Measurements from ENCODE around the gene CINP.
"Not testable (repeated sequence)": the region's sequence is repeated elsewhere in the genome, so short reads cannot be mapped to it uniquely, and the experiment has no call there.

CINP gene

DNA sequence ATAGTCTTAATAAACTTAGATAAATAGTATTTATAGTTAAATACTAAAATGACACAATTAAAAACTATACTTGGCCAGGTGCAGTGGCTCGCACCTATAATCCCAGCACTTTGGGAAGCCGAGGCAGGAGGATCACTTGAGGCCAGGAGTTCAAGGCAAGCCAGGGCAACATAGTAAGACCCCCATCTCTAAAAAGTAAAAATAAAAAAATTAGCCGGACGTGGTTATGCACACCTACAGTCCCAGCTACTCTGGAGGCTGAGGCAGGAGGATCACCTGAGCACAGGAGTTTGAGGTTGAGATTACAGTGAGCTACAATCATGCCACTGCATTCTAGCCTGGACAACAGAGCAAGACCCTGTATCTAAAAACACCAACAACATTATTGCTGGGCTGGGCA is 16.0 kb downstream of the CINP start:
- H3K36me3 ChIP-seq (ENCODE audit: insufficient read depth, low read length), result peaks cover 45% of the 10 kb centered on the region
- no peaks in the 10 kb centered on the region for H3K27me3 ChIP-seq (ENCODE audit: insufficient read depth, low read length)
- H3K4me1 ChIP-seq (ENCODE audit: insufficient read depth, low read length), result no peaks in the 10 kb centered on the region
- H3K4me3 ChIP-seq (ENCODE audit: low read length), result no peak overlapping the region
- no peaks in the 10 kb centered on the region for H3K9me3 ChIP-seq (ENCODE audit: low read length)
- H2AFZ ChIP-seq (ENCODE audit: low read depth, low read length), result no peak overlapping the region

DNA sequence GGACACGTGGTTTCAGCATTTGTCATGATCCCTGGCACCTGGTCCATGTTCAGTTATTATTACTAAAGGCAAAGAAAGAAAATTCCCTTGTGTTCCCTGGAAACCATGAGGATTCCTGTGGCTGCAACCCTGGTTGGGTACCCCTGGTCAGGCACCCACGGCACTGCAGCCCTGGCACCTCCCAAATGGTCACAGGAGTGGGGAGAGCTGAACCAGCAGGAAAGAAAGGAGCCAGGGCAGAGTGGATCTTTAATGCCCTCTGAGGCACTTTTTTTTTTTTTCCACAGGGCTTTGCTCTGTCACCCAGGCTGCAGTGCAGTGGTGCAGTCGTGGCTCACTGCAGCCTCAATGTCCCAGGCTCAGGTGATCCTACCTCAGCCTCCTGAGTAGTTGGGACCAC is 17.5 kb downstream of the CINP start:
- Histone ChIP-seq H3K36me3 (ENCODE audit: insufficient read depth, low read length) (peaks cover 52% of the 10 kb centered on the region), H3K4me1 (ENCODE audit: insufficient read depth, low read length) (no peaks in the 10 kb centered on the region), H3K27me3 (ENCODE audit: insufficient read depth, low read length) (no peaks in the 10 kb centered on the region), H2AFZ (ENCODE audit: low read depth, low read length) (no peak overlapping the region), H3K4me3 (ENCODE audit: low read length) (no peak overlapping the region), H3K9me3 (ENCODE audit: low read length) (no peaks in the 10 kb centered on the region)

DNA sequence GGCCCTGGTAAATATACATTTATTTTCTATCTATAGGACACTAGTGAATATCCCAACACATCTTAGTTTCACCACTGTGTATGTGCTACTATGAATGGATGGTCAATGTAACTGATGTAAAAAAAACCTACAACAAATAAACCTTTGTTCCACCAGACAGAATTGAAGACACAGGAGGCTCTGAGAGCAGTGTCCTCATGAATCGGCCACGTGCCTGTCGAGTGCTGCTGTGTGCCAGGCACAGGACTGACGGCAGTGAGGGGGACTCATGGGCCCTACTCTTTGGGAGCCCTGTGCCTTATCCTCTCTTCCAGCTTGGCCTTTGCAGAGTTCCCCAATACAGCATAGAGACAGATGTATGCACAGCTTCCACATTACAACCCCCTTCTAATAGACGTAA is 18.2 kb downstream of the CINP start:
- no peak overlapping the region for H2AFZ ChIP-seq (ENCODE audit: low read depth, low read length)
- H3K36me3 ChIP-seq (ENCODE audit: insufficient read depth, low read length), result peaks cover 48% of the 10 kb centered on the region
- no peaks in the 10 kb centered on the region for H3K27me3 ChIP-seq (ENCODE audit: insufficient read depth, low read length)
- no peaks in the 10 kb centered on the region for H3K4me1 ChIP-seq (ENCODE audit: insufficient read depth, low read length)
- no peaks in the 10 kb centered on the region for H3K9me3 ChIP-seq (ENCODE audit: low read length)
- H3K4me3 ChIP-seq (ENCODE audit: low read length), result no peak overlapping the region

DNA sequence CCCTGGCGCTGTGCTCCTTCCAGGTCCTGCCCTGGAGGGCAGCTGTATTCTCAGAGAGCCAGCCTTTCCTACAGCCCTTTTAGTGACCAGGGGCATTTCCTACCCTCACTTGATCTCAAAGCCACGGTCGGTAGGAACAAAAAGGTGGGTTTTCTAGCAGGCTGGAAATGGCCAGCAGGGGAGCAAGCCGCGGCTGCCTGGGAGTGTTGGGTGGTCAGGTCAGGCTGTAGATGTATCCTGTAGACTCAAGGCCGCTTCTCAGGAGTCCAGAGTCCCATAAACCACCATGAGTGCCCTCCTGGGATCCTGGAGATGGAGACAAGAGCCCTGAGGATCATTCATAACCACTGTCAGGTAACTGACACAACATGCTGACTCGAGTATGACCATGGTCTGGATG is 18.6 kb downstream of the CINP start:
- H3K4me1 ChIP-seq (ENCODE audit: insufficient read depth, low read length), result no peaks in the 10 kb centered on the region
- peaks cover 49% of the 10 kb centered on the region for H3K36me3 ChIP-seq (ENCODE audit: insufficient read depth, low read length)
- H3K27me3 ChIP-seq (ENCODE audit: insufficient read depth, low read length), result no peaks in the 10 kb centered on the region
- H3K9me3 ChIP-seq (ENCODE audit: low read length), result no peaks in the 10 kb centered on the region
- H2AFZ ChIP-seq (ENCODE audit: low read depth, low read length), result no peak overlapping the region
- H3K4me3 ChIP-seq (ENCODE audit: low read length), result no peak overlapping the region

DNA sequence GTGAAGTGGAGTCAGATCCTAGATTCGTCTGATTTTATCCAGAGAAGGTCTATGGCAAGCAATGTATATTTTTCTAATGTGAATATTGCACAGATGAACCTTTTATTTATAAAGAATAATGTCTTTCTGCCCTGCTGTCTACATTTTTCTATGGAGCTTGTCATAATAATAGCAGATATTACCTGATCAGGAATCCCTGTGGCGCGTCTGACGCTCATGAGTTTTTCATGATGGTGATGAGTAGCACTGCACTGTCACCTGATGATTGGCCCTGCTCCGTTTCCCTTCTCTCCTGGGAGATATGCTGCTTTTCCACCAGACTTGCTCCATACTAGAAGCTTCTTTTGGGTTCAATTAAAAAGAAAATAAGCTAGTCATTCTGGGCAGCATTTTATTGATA is 20.5 kb downstream of the CINP start:
- Histone ChIP-seq H3K4me3 (ENCODE audit: low read length) (no peak overlapping the region), H3K9me3 (ENCODE audit: low read length) (no peaks in the 10 kb centered on the region), H3K4me1 (ENCODE audit: insufficient read depth, low read length) (no peaks in the 10 kb centered on the region), H2AFZ (ENCODE audit: low read depth, low read length) (no peak overlapping the region), H3K36me3 (ENCODE audit: insufficient read depth, low read length) (peaks cover 51% of the 10 kb centered on the region), H3K27me3 (ENCODE audit: insufficient read depth, low read length) (no peaks in the 10 kb centered on the region)

DNA sequence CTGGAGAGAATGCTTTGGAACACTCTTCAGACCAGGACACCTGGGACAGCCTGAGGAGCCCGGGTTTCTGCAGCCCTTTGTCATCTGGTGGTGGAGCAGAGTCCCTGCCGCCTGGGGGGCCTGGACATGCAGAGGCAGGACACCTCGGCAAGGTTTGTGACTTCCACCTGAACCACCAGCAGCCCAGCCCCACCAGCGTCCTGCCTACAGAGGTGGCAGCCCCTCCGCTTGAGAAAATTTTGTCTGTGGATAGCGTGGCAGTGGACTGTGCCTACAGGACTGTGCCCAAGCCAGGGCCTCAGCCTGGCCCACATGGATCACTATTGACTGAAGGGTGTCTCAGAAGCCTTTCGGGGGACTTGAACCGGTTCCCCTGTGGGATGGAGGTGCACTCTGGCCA is 21.1 kb downstream of the CINP start:
- no peak overlapping the region for H3K4me3 ChIP-seq (ENCODE audit: low read length)

DNA sequence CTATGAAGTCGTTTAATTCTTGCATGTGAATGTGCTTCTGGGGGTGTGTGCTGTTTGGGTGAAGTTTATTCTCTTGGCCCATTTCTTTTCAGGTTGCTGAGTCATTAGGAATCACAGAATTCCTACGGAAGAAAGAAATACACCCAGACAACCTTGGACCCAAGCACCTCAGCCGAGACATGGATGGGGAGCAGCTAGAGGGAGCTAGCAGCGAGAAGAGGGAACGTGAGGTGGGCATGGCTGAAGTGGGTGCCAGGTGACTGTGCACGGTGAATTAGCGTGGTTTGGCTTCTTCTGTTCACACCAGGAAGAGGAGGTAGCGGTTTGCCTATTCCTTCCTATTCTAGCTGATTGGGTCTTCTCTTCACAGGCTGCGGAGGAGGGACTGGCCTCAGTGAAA is 24.0 kb downstream of the CINP start:
- Histone ChIP-seq H3K36me3 (ENCODE audit: insufficient read depth, low read length) (peaks cover 58% of the 10 kb centered on the region), H2AFZ (ENCODE audit: low read depth, low read length) (no peak overlapping the region), H3K27me3 (ENCODE audit: insufficient read depth, low read length) (no peaks in the 10 kb centered on the region), H3K4me3 (ENCODE audit: low read length) (no peak overlapping the region), H3K4me1 (ENCODE audit: insufficient read depth, low read length) (no peaks in the 10 kb centered on the region), H3K9me3 (ENCODE audit: low read length) (no peaks in the 10 kb centered on the region)

More for the DNA sequence above, 21.1 kb downstream of the CINP start:
- Histone ChIP-seq H3K36me3 (ENCODE audit: insufficient read depth, low read length) (peaks cover 51% of the 10 kb centered on the region), H2AFZ (ENCODE audit: low read depth, low read length) (no peak overlapping the region), H3K27me3 (ENCODE audit: insufficient read depth, low read length) (no peaks in the 10 kb centered on the region), H3K9me3 (ENCODE audit: low read length) (no peaks in the 10 kb centered on the region), H3K4me1 (ENCODE audit: insufficient read depth, low read length) (no peaks in the 10 kb centered on the region)

DNA sequence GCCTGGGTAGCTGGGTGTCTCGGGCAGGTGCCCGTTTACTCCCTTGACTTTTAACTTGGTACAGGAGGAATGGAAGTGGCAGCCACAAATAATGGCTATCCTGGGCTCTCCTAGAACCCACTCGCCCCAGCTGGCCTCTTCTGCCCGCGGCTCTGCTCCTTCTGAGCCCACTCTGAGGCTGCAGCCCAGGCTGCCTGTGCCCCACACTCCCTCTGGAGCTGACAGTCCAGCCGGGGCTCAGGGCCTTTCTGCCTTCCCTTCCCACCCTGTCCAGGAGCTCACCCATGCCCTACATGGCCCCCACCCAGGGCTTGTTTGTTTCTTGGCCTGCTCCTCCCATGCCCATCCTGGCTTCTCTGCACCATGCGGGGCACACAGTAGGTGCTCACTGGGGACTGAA is 27.5 kb downstream of the CINP start:
- Histone ChIP-seq H3K27me3 (ENCODE audit: insufficient read depth, low read length) (no peaks in the 10 kb centered on the region), H3K4me1 (ENCODE audit: insufficient read depth, low read length) (no peaks in the 10 kb centered on the region), H3K4me3 (ENCODE audit: low read length) (no peak overlapping the region), H3K9me3 (ENCODE audit: low read length) (no peaks in the 10 kb centered on the region), H2AFZ (ENCODE audit: low read depth, low read length) (no peak overlapping the region), H3K36me3 (ENCODE audit: insufficient read depth, low read length) (peaks cover 57% of the 10 kb centered on the region)

DNA sequence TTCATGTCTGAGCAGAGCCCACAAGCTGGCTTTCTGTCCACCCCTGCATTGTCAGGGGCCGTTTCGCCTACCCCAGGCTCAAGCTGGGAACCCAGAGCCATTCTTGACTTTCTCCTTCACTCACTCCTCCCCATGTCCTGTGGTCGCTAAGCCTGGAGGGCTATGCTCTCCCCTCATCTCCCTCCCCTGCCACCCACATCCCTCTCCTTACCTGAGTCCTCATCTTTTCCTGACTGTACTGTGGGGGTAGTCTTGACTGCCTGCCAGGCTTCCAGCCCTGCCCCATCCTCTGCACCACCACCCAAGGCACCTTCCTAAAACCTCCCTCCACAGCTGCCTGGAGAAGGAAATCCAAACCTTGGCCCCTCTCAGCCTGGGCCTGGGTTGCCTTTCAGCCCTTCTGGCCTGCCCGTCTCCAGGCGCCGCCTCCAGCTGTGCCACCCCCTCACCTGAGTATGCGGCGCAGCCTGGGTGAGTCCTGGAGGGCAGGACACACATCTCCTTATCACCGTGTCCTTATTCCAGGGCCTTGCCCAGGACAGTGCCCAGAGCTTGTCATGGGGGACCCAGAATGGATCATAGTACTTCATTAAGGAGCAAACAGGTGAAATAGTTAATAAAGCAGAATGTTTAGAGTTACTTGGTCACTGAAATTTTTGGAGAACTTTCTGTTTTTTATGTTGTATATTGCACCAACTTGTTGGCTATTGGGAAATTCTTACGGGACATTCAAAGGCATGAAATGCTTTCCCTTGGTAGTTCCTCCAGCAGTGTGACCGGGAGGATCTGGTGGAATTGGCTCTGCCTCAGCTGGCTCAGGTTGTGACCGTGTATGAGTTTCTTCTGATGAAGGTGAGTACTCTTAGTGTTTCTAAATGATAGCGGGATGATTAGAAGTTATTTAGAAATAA is 28.6 kb downstream of the CINP start:
- H3K9me3 ChIP-seq (ENCODE audit: low read length), result no peaks in the 10 kb centered on the region
- H3K4me3 ChIP-seq (ENCODE audit: low read length), result no peak overlapping the region
- H2AFZ ChIP-seq (ENCODE audit: low read depth, low read length), result no peak overlapping the region
- no peaks in the 10 kb centered on the region for H3K27me3 ChIP-seq (ENCODE audit: insufficient read depth, low read length)
- peaks cover 55% of the 10 kb centered on the region for H3K36me3 ChIP-seq (ENCODE audit: insufficient read depth, low read length)
- no peaks in the 10 kb centered on the region for H3K4me1 ChIP-seq (ENCODE audit: insufficient read depth, low read length)

DNA sequence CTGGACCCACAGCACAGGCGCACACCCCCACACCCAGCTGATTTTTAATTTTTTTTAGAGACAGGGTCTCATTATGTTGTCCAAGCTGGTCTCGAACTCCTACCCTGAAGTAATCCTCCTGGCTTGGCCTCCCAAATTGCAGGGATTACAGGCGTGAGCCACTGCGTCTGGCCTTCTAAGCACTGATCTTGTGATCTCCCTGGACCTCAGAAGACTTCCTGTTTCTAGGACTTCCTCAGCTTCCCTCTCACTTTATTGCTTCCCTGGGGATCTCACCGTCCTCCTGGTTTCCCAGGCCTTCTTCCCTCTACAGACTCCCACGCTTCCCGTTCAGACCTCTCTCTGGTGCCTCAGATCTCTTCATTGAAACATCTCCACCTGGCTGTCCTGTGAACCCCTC is 29.3 kb downstream of the CINP start:
- H3K4me1 ChIP-seq (ENCODE audit: insufficient read depth, low read length), result no peaks in the 10 kb centered on the region
- H3K4me3 ChIP-seq (ENCODE audit: low read length), result no peak overlapping the region
- no peaks in the 10 kb centered on the region for H3K27me3 ChIP-seq (ENCODE audit: insufficient read depth, low read length)
- H2AFZ ChIP-seq (ENCODE audit: low read depth, low read length), result no peak overlapping the region
- H3K36me3 ChIP-seq (ENCODE audit: insufficient read depth, low read length), result peaks cover 50% of the 10 kb centered on the region
- H3K9me3 ChIP-seq (ENCODE audit: low read length), result no peaks in the 10 kb centered on the region

DNA sequence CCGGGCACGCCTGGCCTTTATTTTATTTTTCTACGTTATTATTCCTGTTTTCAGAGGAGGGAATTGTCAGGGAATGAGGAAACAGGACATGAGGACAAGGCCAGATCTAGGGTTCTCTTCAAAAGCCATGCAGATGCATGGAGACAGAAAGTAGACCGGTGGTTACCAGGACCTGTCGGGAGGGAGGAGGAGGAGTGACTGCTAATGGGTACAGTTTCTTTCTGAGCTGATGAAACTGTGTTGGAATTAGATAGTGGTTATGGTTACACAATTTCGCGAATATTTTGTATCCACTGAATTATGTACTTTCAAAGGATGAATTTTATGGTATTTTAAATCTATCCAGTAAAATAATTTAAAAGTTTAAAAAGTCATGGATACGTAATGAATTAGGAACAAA is 31.9 kb downstream of the CINP start:
- H3K9me3 ChIP-seq (ENCODE audit: low read length), result no peaks in the 10 kb centered on the region
- H3K36me3 ChIP-seq (ENCODE audit: insufficient read depth, low read length), result peaks cover 36% of the 10 kb centered on the region
- no peak overlapping the region for H2AFZ ChIP-seq (ENCODE audit: low read depth, low read length)
- H3K27me3 ChIP-seq (ENCODE audit: insufficient read depth, low read length), result no peaks in the 10 kb centered on the region
- no peaks in the 10 kb centered on the region for H3K4me1 ChIP-seq (ENCODE audit: insufficient read depth, low read length)
- H3K4me3 ChIP-seq (ENCODE audit: low read length), result no peak overlapping the region

DNA sequence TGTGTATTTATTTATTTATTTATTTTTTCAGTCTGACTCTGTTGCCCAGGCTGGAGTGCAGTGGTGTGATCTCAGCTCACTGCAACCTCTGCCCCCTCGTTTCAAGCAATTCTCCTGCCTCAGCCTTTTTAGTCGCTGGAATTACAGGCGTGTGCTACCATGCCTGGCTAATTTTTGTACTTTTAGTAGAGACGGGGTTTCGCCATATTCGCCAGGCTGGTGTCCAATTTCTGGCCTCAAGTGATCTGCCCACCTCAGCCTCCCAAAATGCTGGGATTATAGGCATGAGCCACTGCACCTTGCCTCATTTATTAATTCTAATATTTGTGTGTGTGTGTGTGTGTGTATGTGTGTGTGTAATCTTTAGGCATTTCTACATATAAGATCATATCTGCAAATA is 33.3 kb downstream of the CINP start:
- not testable (repeated sequence) for H2AFZ ChIP-seq (ENCODE audit: low read depth, low read length); H3K4me1 ChIP-seq (ENCODE audit: insufficient read depth, low read length); H3K9me3 ChIP-seq (ENCODE audit: low read length); H3K27me3 ChIP-seq (ENCODE audit: insufficient read depth, low read length); H3K4me3 ChIP-seq (ENCODE audit: low read length)
- H3K36me3 ChIP-seq (ENCODE audit: insufficient read depth, low read length), result peaks cover 26% of the 10 kb centered on the region

DNA sequence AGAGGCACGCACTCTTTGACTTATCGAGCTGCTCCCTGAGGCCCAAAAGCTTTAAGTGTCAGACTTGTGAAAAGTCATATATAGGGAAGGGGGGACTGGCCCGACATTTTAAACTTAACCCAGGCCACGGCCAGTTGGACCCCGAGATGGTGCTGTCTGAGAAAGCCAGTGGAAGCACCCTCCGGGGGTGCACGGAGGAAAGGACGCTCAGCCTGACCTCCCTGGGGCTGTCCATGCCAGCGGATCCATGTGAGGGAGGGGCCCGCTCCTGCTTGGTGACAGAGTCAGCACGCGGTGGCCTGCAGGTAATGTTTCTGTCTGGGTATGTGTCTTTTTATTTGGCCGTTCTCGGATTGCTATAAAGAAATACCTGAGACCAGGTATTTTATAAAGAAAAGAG is 36.1 kb downstream of the CINP start:
- no peak overlapping the region for H3K4me3 ChIP-seq (ENCODE audit: low read length)
- H3K9me3 ChIP-seq (ENCODE audit: low read length), result no peaks in the 10 kb centered on the region
- H3K4me1 ChIP-seq (ENCODE audit: insufficient read depth, low read length), result no peaks in the 10 kb centered on the region
- peaks cover 6% of the 10 kb centered on the region for H3K36me3 ChIP-seq (ENCODE audit: insufficient read depth, low read length)
- H2AFZ ChIP-seq (ENCODE audit: low read depth, low read length), result no peak overlapping the region
- H3K27me3 ChIP-seq (ENCODE audit: insufficient read depth, low read length), result no peaks in the 10 kb centered on the region

Data from neuron (in vitro differentiated cells).